Right lobe of liver (tissue), 6 donors: ENCODE results near the gene PPM1A. TPM values are rescaled to one million over a fixed set of nuclear protein-coding genes. Genes with fewer than 3 reads are reported as not detected.

Source experiments
- ATAC-seq, 4 donors: fragments of 200-7000 bp; cut with Tn5 transposase; one replicate each; pipeline ENCODE4 v1.9.1; 2020; ENCODE audit warnings: mild to moderate bottlenecking in 4 of 4, moderate library complexity in 4 of 4
- DNase-seq, 3 donors: peaks; one replicate each; pipeline ENCODE4 v3.0.0-alpha.2; 2020
- H3K27ac ChIP-seq, 3 donors: fragments of 200-600 bp; one replicate each; pipeline ENCODE4 v1.8.0; 2022
- H3K27me3 ChIP-seq, 2 donors: fragments of 200-600 bp; one replicate each; pipeline ENCODE4 v1.8.0; 2022
- H3K36me3 ChIP-seq, 4 donors: fragments of 200-600 bp; sonication (generic) in 1 of 4; one replicate each; pipeline versions ENCODE4 v1.5.1 to v1.8.0; 2017 to 2022; ENCODE audit warnings: control low read depth in 1 of 4
- H3K4me1 ChIP-seq, 4 donors: fragments of 200-600 bp; sonication (generic) in 1 of 4; one replicate each; pipeline versions ENCODE4 v1.5.1 to v1.8.0; 2017 to 2022; ENCODE audit warnings: control low read depth in 1 of 4
- H3K4me3 ChIP-seq, 3 donors: fragments of 200-600 bp; one replicate each; pipeline ENCODE4 v1.8.0; 2022
- H3K9me3 ChIP-seq, 4 donors: fragments of 200-600 bp; sonication (generic) in 1 of 4; one replicate each; pipeline versions ENCODE4 v1.5.1 to v1.8.0; 2017 to 2022; ENCODE audit warnings: control low read depth in 1 of 4
- CTCF ChIP-seq, 4 donors: fragments of 200-600 bp in 3 of 4; fragments of 450-650 bp in 1 of 4; IDR thresholded peaks; one replicate each; pipeline versions ENCODE4 v1.5.1 to v1.8.0; 2016 to 2022; ENCODE audit warnings: antibody characterized with exemption in 4 of 4, mild to moderate bottlenecking in 2 of 4
- POLR2A ChIP-seq: fragments of 450-650 bp; IDR thresholded peaks from one replicate; pipeline ENCODE4 v1.6.1; 2017; ENCODE audit warnings: antibody characterized with exemption, mild to moderate bottlenecking
- WGBS: methylation state at CpG from one replicate; pipeline ENCODE4 v1.1.6; 2018; ENCODE audit warnings: low coverage, low lambda C conversion rate; ENCODE audit not compliant: insufficient coverage; ENCODE audit errors: missing lambda C conversion rate; 5-methylcytosine and 5-hydroxymethylcytosine counted together
- intact Hi-C, 2 donors: fragments of 100-400 bp; cut with DNase I; formaldehyde crosslinking; loops; one replicate each; pipeline versions ENCODE4 v1.11.2 to v1.14.1; 2022
- total RNA-seq, 6 experiments: library from RNA; depleted of rRNA in 2 of 6; stranded (reverse); fragments of >200 nt in 2 of 6; fragmentation: NEBNext Ultra II Directional in 3 of 6; extraction: Animal tissue kit (Norgen Biotek cat#: 25700) in 3 of 6; gene quantifications; one replicate each; pipeline versions ENCODE4 v1.1.0 to v1.2.4, GENCODE V29; 2016 to 2023
- donor health status: DM: no; HTN: yes; CAD: no.
- donor health status: DM: no; HTN: no; CAD: no.
- donor health status: DM: no; HTN: no; CAD: no.
- donor health status: DM: no; HTN: yes; CAD: no.
- donor health status: DM: no; HTN: yes; CAD: no.

PPM1A gene
- total RNA-seq, 6 experiments from 2014 or later: 32.6 to 54.7 (median 39.4) TPM

GRCh38 chr14:60211153-60211552 is 37.9 kb upstream of the PPM1A start:
- no peak overlapping the region for H3K27ac ChIP-seq
- no peaks in the 10 kb centered on the region for H3K9me3 ChIP-seq
- DNase-seq (no peak), ATAC-seq (no peak)
- H3K36me3 ChIP-seq: no peaks in the 10 kb centered on the region
- H3K4me1 ChIP-seq: no peaks in the 10 kb centered on the region
- intact Hi-C loops: no loop called here
- no peaks in the 10 kb centered on the region for H3K27me3 ChIP-seq
- WGBS: 91% methylated on average over 3 of the region's 3 CpGs
- no peak overlapping the region for H3K4me3 ChIP-seq
- TF ChIP-seq CTCF (IDR thresholded peaks at IDR 0.05): no peak
- no peak for TF ChIP-seq POLR2A

GRCh38 chr14:60212503-60213371 is 36.3 kb upstream of the PPM1A start:
- no peaks in the 10 kb centered on the region for H3K36me3 ChIP-seq
- intact Hi-C loops: no loop called here

GRCh38 chr14:60214003-60214402 is 35.0 kb upstream of the PPM1A start:
- no peak for ATAC-seq
- H3K9me3 ChIP-seq: no peaks in the 10 kb centered on the region
- intact Hi-C loops: no loop called here

More at GRCh38 chr14:60212503-60213371, 36.3 kb upstream of the PPM1A start:
- DNase-seq (no peak), ATAC-seq (no peak)
- Histone ChIP-seq H3K4me3 (no peak overlapping the region), H3K9me3 (no peaks in the 10 kb centered on the region), H3K27me3 (no peaks in the 10 kb centered on the region), H3K4me1 (no peaks in the 10 kb centered on the region), H3K27ac (no peak overlapping the region)
- TF ChIP-seq CTCF (IDR thresholded peaks at IDR 0.05) (no peak), POLR2A (no peak)
- 80% methylated on average over 5 of the region's 5 CpGs for WGBS

GRCh38 chr14:60214415-60215126 is 34.5 kb upstream of the PPM1A start:
- Histone ChIP-seq H3K4me1 (no peaks in the 10 kb centered on the region), H3K27me3 (no peaks in the 10 kb centered on the region), H3K27ac (no peak overlapping the region), H3K4me3 (no peak overlapping the region), H3K36me3 (no peaks in the 10 kb centered on the region), H3K9me3 (no peaks in the 10 kb centered on the region)
- no peak for TF ChIP-seq CTCF (IDR thresholded peaks at IDR 0.05)
- TF ChIP-seq POLR2A: no peak
- 33% methylated on average over 1 of the region's 1 CpG for WGBS
- DNase-seq (no peak), ATAC-seq (no peak)
- intact Hi-C loops: no loop called here

More at GRCh38 chr14:60214003-60214402, 35.0 kb upstream of the PPM1A start:
- no peaks in the 10 kb centered on the region for H3K36me3 ChIP-seq
- no peaks in the 10 kb centered on the region for H3K4me1 ChIP-seq
- no peaks in the 10 kb centered on the region for H3K27me3 ChIP-seq
- WGBS: 81% methylated on average over 3 of the region's 3 CpGs
- no peak for DNase-seq
- H3K4me3 ChIP-seq: no peak overlapping the region
- H3K27ac ChIP-seq: no peak overlapping the region
- TF ChIP-seq POLR2A: no peak
- no peak for TF ChIP-seq CTCF (IDR thresholded peaks at IDR 0.05)
